ENCODE measurements around the gene FEM1A.
"Not testable (repeated sequence)": the region's sequence is repeated elsewhere in the genome, so short reads cannot be mapped to it uniquely, and the experiment has no call there.

Gene FEM1A

DNA sequence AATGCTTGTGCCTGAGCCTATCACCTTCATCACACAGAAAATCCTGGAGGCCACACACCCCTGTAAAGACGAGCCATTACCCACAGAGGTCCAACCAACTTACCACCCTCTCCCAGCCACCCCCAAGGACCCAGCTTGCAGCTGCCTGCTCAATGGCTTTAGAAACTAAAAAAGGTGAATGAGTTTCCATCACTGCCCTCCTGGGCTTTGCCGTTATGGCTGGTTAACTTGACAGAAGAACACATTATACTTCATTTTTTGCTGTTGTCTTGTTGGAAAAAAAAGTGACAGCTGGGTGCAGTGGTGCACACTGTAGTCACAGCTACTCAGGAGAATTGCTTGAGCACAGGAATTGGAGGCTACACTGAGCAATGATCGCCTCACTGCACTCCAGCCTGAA, 17.4 kb upstream of the FEM1A start:
- no peak for FAIRE-seq

DNA sequence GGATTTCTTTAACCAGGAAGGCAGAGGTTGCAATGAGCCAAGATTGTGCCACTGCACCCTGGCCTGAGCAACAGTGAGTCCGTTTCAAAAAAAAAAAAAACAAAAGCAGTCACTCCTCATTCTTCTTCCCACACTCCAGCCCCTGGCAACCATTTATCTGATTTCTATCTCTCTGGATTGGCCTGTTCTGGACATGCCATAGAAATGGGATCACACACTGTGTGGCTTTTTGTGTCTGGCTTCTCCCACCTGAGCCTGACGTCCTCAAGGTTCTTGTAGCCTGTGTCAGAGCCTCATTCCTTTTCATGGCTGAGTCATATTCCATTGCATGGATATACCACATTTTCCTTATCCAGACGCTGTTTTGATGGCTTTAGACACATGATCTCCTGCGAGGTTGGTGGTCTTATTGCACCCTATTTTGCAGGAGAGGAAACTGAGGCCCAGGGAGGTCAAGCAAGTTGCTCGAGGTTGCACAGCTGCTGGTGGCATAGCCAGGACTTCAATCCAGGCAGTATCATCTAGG, 15.8 kb upstream of the FEM1A start:
- FAIRE-seq, result no peak

DNA sequence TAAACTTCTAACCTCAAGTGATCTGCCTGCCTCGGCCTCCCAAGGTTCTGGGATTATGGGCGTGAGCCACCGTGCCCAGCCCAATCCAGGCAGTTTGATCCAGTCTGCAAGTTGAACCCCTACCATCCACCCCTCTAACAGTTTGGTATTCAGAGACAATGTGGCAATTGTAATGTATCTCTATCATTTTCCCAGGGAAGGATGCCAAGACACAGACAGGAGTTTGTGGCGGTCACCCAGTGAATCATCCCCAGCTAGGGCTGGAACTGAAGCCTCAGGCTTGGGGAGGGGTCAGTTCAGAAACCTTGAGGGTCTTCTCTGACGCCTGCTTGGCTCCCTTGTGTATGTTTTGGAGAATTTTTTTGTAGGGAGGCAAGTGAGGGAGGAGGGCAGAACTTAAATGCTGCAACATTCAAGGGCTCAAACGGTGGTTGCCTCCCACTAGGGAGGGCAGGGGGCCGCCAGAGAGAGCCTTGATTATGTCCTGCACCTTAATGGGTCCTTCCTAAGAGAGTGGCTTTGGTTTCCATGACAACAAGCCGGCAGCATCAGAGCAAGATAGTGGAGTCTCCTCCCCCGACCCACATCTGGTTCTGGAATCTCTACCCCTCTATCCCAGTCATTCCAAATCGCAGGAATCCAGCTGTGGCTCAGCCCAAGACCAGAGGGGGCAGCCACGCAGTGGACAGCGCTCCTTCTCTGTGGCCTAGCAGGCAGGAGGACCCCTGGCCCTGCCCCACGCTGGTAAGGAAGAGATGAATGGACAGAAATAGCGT, 14.9 kb upstream of the FEM1A start:
- no peak for FAIRE-seq

DNA sequence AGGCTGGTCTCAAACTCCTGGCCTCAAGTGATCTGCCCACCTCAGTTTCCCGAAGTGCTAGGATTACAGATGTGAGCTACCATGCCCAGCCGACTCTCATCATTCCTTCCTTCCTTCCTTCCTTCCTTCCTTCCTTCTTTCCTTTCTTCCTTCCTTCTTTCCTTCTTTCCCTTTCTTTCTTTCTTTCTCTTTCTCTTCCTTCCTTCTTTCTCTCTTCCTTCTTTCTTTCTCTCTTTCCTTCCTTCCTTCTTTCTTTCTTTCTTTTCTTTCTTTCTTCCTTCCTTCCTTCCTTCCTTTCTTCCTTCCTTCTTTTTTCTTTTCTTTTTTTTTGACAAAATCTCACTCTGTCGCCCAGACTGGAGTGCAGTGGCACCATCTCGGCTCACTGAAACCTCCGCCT, 13.4 kb upstream of the FEM1A start:
- not testable (repeated sequence) for FAIRE-seq

DNA sequence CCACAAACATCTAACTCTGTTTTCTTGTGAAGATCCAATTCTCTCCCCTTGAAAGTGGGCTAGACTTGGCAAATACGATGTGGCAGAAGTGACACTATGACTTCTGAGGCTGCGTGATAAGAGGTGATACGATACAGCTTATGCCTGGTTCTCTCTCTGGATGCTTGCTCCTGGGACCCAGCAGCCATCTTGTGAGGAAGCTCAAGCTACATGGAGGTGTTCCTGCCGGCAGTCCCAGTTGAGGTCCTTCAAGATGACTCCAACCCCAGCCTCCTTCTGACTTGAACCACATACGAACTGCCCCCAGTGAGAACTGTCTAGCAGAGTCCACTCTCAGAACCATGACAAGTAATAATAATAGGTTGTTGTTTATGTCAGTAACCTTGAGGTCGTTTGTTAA, 10.7 kb upstream of the FEM1A start:
- FAIRE-seq, result no peak

DNA sequence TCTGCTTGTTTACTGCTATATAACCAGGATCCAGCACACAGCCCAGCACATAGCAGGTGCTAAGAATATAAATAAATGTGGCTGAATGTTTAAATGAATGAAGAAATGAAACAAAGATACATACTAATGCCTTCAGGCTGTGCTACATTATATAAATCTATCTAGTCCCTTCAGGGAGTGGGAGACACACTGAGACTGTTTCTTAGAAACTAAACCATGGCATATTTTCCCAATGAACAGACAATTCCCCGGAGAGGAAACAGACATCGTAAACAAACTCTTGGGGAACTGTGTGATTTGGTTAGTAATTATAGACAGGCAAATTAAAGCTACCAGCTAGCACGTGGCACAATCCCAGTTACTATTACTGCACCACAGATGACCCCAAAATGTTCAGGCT, 9.7 kb upstream of the FEM1A start:
- FAIRE-seq, result no peak

DNA sequence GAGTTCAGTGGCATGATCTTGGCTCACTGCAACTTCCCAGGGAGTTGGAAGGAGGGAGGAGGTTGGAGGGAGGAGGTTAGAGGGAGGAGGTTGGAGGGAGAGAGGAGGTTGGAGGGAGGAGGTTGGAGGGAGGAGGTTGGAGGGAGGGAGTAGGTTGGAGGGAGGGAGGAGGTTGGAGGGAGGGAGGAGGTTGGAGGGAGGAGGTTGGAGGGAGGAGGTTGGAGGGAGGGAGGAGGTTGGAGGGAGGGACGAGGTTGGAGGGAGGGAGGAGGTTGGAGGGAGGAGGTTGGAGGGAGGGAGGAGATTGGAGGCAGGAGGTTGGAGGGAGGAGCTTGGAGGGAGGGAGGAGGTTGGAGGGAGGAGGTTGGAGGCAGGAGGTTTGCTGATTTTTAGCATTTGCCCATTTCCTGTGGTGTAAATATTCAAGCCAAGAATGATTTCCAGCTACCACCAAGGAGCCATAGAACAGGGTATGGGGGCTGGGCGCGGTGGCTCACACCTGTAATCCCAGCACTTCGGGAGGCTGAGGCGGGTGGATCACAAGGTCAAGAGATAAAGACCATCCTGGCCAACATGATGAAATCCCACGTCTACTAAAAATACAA, 5.0 kb upstream of the FEM1A start:
- FAIRE-seq, result not testable (repeated sequence)

DNA sequence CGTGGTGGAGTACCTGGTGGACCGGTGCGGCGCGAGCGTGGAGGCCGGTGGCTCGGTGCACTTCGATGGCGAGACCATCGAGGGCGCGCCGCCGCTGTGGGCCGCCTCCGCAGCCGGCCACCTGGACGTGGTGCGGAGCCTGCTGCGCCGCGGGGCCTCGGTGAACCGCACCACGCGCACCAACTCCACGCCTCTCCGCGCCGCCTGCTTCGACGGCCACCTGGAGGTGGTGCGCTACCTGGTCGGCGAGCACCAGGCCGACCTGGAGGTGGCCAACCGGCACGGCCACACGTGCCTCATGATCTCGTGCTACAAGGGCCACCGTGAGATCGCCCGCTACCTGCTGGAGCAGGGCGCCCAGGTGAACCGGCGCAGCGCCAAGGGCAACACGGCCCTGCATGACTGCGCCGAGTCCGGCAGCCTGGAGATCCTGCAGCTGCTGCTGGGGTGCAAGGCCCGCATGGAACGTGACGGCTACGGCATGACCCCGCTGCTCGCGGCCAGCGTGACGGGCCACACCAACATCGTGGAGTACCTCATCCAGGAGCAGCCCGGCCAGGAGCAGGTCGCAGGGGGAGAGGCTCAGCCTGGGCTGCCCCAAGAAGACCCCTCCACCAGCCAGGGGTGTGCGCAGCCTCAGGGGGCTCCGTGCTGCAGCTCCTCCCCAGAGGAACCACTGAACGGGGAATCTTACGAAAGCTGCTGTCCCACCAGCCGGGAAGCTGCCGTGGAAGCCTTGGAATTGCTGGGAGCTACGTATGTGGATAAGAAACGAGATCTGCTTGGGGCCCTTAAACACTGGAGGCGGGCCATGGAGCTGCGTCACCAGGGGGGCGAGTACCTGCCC, 708 bp downstream of the FEM1A start:
- FAIRE-seq, result not testable (repeated sequence)

DNA sequence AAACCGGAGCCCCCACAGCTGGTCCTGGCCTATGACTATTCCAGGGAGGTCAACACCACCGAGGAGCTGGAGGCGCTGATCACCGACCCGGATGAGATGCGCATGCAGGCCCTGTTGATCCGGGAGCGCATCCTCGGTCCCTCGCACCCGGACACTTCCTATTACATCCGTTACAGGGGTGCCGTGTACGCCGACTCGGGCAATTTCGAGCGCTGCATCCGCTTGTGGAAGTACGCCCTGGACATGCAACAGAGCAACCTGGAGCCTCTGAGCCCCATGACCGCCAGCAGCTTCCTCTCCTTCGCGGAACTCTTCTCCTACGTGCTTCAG, 1.3 kb downstream of the FEM1A start:
- not testable (repeated sequence) for FAIRE-seq

DNA sequence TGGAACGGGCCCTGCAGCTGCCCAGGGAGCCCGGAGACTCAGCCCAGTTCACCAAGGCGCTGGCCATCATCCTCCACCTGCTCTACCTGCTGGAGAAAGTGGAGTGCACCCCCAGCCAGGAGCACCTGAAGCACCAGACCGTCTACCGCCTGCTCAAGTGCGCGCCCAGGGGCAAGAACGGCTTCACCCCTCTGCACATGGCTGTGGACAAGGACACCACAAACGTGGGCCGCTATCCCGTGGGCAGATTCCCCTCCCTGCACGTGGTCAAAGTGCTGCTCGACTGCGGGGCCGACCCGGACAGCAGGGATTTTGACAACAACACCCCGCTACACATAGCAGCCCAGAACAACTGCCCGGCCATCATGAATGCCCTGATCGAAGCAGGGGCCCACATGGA, 1.7 kb downstream of the FEM1A start:
- not testable (repeated sequence) for FAIRE-seq

DNA sequence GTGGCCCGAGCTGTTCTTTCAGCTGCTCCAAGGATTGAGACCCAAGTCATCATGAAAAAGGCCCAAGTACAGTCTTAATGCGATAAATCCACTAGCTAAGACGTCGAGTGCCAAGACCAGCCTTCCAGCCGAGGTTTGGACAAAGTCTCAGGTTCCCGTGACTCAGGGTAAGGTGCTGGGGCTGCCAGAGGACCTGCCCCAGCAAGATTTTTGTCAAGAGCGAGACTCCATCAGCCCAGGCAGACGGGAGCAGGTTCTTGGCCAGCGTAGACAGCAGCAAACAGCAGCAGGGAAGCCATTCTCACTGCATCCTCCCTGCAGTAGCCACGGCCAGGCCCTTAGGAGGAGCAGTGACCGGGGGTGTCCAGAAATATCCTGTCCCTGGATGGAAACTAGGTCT, 3.4 kb downstream of the FEM1A start:
- FAIRE-seq, result no peak

DNA sequence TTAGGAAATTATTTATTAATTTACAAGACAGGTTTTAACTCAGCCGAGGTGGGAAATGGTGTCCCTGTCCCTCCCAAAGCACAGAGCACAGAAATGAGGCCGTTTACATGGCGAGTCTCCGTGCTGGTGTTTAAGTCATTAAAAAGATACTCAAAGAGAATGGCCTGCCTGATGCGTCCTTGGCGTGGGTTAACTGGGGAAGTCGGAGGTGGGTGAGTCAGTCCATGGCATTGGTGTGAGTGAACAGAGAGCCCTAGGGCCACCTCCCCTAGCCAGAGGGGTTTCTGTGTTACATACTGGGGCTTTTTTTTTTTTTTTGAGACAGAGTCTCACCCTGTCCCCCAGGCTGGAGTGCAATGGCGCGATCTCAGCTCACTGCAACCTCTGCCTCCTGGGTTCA, 3.9 kb downstream of the FEM1A start:
- no peak for FAIRE-seq

DNA sequence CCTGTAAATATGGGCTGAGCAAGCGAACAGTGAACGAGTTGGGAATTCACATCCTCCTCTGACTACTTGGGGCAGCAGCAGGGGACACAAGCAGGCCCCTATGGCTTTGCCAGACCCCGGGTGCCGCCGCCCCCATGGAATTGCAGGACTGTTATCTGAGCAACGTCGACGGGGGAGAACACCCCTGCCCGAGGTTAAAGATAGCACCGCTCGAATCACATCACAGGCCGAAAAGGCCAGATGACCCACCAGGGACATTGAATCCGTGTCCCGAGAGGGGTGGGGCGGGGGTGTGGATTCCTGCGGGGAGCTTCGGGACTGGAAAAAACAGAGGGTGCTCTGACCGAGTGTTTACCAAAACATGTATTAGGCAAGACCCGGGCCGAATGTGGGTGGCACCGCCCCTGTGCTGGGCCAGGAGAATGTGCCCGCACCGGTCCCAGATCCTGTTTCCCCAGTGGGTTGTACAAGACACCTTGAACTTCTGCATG, 9.1 kb downstream of the FEM1A start:
- no peak for FAIRE-seq

DNA sequence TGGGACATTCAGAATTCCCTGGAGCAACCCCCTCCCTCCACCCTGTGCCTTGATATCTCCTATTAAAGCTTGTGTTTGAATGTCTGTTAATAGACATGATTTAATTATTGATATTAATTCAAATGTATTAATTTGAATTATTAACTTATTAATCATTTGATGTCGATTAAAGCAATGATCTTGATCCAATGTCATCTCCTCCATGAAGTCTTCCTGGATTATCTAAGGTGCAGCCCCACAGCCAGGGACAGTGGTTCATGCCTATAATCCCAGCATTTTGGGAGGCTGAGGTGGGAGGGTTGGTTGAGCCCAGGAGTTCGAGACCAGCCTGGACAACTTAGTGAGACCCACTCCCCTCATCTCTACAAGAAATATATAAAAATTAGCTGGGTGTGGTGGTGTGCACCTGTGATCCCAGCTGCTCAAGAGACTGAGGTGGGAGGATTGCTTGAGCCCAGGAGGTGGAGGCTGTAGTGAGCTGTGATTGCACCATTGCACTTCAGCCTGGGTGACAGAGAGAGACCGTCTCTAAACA, 9.6 kb downstream of the FEM1A start:
- FAIRE-seq, result no peak

DNA sequence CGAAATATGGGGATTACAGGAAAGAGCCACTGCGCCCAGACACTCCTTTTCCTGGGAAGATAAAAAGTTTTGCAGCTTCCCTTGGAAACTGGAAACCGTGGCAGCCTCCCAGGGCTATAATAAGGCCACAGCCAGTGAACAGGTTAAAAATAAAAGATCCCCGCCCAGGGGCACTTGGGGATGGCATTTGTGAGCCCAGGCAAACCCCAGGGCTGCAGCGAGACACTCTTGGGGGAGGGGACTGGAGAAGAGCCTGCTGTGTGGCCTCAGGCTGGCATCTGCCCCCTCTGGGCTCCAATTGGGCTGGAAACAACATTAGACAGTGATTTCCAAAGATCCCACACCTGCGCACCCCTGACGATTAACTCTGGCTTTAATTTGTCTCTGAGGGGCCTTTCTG, 11.2 kb downstream of the FEM1A start:
- FAIRE-seq, result no peak

DNA sequence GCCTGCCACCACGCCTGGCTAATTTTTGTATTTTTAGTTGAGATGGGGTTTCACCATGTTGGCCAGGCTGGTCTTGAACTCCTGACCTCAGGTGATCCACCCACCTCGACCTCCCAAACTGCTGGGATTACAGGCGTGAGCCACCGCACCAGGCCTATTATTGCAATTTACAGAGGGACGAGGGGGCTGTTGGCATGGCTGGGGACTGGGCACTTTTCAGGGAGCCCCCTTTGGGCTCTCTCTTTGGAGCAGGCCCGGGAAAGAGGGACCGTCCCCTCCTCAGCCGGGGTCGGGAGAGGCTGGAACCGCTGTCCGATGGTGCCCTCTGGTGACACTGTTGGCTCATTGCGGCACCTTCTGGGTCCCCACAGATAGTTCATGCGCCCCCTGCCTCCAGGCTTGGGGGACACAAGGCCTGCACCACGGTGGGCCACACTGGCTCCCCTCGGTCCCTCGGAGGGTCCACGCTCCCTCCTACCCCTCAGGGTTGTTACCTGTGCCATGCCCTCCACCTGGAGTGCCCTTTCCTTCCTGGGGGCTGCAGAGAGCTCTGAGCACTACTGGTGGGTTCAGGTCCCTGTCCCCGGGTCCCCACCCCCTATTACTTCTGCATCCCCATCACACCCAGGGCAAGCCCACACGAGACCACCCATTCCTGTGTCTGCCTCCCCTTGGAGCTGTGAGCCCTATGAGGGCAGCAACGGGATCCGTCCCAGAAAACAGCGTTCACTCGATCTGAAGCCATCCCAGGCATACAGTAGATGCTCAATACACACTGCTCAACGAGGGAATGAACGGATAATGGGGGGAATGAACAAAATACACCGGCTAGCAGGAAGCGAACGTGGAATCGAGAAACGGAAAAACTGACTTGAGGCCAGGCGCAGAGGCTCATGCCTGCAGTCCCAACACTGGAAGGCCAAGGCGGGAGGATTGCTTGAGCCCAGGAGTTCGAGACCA, 12.5 kb downstream of the FEM1A start:
- no peak for FAIRE-seq

DNA sequence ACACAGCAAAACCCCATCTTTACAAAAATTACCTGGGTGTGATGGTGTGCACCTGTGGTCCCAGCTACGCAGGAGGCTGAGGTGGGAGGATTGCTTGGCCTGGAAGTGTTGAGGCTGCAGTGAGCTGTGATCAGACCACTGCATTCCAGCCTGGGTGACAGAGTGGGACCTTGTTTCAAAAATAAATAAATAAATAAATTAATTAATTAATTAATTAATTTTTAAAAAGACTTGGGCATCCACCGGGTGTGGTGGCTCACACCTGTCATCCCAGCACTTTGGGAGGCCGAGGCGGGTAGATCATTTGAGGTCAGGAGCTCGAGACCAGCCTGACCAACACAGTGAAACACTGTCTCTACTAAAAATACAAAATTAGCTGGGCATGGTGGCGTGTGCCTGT, 13.6 kb downstream of the FEM1A start:
- not testable (repeated sequence) for FAIRE-seq

DNA sequence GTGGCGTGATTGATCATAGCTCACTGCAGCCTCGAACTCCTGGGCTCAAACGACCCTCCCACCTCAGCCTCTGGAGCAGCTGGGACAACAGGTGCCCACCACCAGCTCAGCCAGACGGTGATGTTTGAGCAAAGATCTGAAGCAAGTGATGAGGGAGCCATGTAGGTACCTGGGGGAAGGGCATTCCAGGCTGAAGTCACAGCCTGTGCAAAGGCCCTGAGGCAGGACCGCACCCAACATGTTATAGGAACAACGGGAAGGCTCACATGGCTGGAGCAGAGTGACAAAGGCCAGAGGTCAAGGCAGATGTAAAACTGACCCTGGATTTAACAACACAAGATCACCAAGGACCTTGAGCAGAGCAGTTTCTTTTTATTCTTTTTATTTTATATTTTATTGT, 14.8 kb downstream of the FEM1A start:
- FAIRE-seq, result no peak

DNA sequence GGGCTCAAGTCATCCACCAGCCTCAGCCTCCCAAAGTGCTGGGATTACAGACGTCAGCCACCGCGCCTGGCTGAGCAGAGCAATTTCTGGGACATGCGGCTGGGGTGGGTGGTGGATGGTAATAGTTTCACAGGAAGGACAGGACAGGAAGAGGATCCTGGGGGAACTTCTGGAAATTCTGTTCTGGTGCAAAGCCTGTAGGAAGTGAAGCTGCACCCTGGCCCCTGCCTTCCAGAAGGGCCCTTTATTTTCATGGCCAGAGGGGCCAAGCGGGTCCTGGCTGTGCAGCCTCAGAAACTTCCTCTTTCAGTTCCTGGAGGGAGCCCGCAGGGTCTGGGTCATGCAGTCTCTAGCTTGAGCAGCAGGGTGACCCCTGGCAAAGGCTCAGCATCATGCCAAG, 15.7 kb downstream of the FEM1A start:
- FAIRE-seq, result no peak

DNA sequence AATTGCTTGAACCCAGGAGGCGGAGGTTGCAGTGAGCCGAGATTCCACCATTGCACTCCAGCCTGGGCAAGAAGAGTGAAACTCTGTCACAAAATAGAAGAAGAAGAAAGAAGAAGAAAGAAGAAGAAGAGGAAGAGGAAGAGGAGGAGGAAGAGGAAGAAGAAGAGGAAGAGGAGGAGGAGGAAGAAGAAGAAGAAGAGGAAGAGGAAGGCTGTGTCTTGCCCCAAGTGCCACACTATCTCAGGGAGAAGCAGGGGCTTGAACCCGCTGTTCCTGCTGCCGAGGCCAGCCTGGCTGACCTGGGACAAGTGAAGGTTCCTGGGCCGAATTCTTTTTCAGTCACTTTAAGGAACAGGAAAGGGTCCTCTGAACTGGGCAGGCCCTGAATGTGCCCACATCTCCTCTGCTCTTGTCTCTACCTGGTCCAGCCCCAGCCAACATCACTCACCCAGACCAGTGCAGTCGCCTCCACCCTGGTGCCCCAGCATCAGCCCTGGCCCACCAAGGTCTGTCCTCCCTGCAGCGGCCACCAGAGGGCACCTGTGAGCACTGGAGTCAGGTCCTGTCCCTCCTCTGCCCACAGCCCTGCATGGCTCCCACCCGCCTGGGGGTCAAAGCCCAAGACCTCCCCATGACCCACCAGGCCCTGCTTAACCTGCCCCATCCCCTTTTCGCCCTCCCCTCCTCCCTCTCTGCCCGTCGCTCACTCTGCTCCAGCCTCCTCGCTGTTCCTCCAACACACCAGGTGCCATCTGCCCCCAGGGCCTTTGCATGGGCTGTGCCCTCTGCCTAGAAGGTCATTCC, 20.0 kb downstream of the FEM1A start:
- no peak for FAIRE-seq

Measured in TTC549 (cell line).